GM18909 (cell line): ENCODE results near the gene INSR.
"Not testable (repeated sequence)": the region's sequence is repeated elsewhere in the genome, so short reads cannot be mapped to it uniquely, and the experiment has no call there.

Source experiments
- ATAC-seq: cut with Tn5 transposase; IDR thresholded peaks from one replicate; pipeline ENCODE4 v1.9.1; 2021; ENCODE audit warnings: mild to moderate bottlenecking; ENCODE audit not compliant: unreplicated experiment, poor library complexity

The INSR gene

GRCh38 chr19:7293762-7294557 is at the start of gene INSR:
INSR (minus strand) TSS chr19:7294414; CDS start chr19:7293891, 523 bp downstream.
- ATAC-seq, result no peak

- ATAC-seq, result no peak
These were observed 47.9 kb upstream of the INSR start for GRCh38 chr19:7342143-7342542.

GRCh38 chr19:7340959-7341837 is 47.0 kb upstream of the INSR start:
- ATAC-seq, result no peak

GRCh38 chr19:7337380-7338194 is 43.4 kb upstream of the INSR start:
- ATAC-seq, result peak; percentile 73

- ATAC-seq, result no peak
These were observed 42.2 kb upstream of the INSR start for GRCh38 chr19:7336321-7336973.

GRCh38 chr19:7333198-7334118 is 39.2 kb upstream of the INSR start:
- no peak for ATAC-seq

- no peak for ATAC-seq
These were observed 37.2 kb upstream of the INSR start for GRCh38 chr19:7331446-7331845.

- no peak for ATAC-seq
These were observed 34.4 kb upstream of the INSR start for GRCh38 chr19:7328647-7329046.

GRCh38 chr19:7327802-7328201 is 33.6 kb upstream of the INSR start:
- no peak for ATAC-seq

GRCh38 chr19:7326105-7326877 is 32.1 kb upstream of the INSR start:
- ATAC-seq, result no peak

GRCh38 chr19:7318176-7318575 is 24.0 kb upstream of the INSR start:
- no peak for ATAC-seq

- ATAC-seq, result no peak
These were observed 18.6 kb upstream of the INSR start for GRCh38 chr19:7312816-7313215.

- no peak for ATAC-seq
These were observed 17.7 kb upstream of the INSR start for GRCh38 chr19:7311911-7312310.

- not testable (repeated sequence) for ATAC-seq
These were observed 14.1 kb upstream of the INSR start for GRCh38 chr19:7308327-7308726.

- no peak for ATAC-seq
These were observed 13.5 kb upstream of the INSR start for GRCh38 chr19:7307590-7308218.

GRCh38 chr19:7304200-7304599 is 10.0 kb upstream of the INSR start:
- no peak for ATAC-seq

- ATAC-seq, result no peak
These were observed 9.3 kb upstream of the INSR start for GRCh38 chr19:7303470-7303869.

- no peak for ATAC-seq
These were observed 7.3 kb upstream of the INSR start for GRCh38 chr19:7301525-7301924.
